ENCODE results near the gene PROX2. TPM values are rescaled to one million over a fixed set of nuclear protein-coding genes. Genes with fewer than 3 reads are reported as not detected.

PROX2 gene
- total RNA-seq, 4 donors from 2014 or later, result 0.08 TPM; not detected in 3

GRCh38 chr14:74898083-74898482, 22.1 kb upstream of the PROX2 start:
- H3K36me3 ChIP-seq, result peaks cover 27 to 100% of the 10 kb centered on the region in 2 donors

GRCh38 chr14:74897642-74898041, 21.7 kb upstream of the PROX2 start:
- Histone ChIP-seq H3K36me3 (peaks cover 30 to 100% of the 10 kb centered on the region in 2 donors), H3K9me3 (no peaks in the 10 kb centered on the region), H3K27me3 (no peaks in the 10 kb centered on the region), H3K27ac (no peak overlapping the region), H3K4me3 (no peak overlapping the region), H3K4me1 (no peaks in the 10 kb centered on the region)
- no peak for ATAC-seq
- 66% methylated on average over 4 of the region's 4 CpGs for WGBS, 2 donors (ENCODE audit: low coverage in 1 of 2)
- TF ChIP-seq POLR2A (IDR thresholded peaks at IDR 0.05) (no peak), EP300 (IDR thresholded peaks at IDR 0.05) (no peak), POLR2AphosphoS5 (IDR thresholded peaks at IDR 0.05) (no peak)

More at GRCh38 chr14:74898083-74898482, 22.1 kb upstream of the PROX2 start:
- Histone ChIP-seq H3K4me3 (no peak overlapping the region), H3K4me1 (no peaks in the 10 kb centered on the region), H3K27ac (no peak overlapping the region), H3K27me3 (no peaks in the 10 kb centered on the region), H3K9me3 (no peaks in the 10 kb centered on the region)
- 90 to 100% methylated on average over 1 to 2 of the region's 2 CpGs for WGBS, 2 donors (ENCODE audit: low coverage in 1 of 2)
- ATAC-seq, result no peak
- TF ChIP-seq EP300 (IDR thresholded peaks at IDR 0.05) (no peak), CTCF (IDR thresholded peaks at IDR 0.05) (no peak), POLR2A (IDR thresholded peaks at IDR 0.05) (no peak)

GRCh38 chr14:74896400-74896799, 20.5 kb upstream of the PROX2 start:
- no peaks in the 10 kb centered on the region for H3K4me1 ChIP-seq
- H3K36me3 ChIP-seq, result peaks cover 30 to 100% of the 10 kb centered on the region in 2 donors
- no peak overlapping the region for H3K4me3 ChIP-seq
- no peak for TF ChIP-seq EP300 (IDR thresholded peaks at IDR 0.05)
- TF ChIP-seq CTCF (IDR thresholded peaks at IDR 0.05), result no peak
- TF ChIP-seq POLR2A (IDR thresholded peaks at IDR 0.05), result no peak
- no peak for TF ChIP-seq POLR2AphosphoS5 (IDR thresholded peaks at IDR 0.05)
- H3K27ac ChIP-seq, result no peak overlapping the region
- no peaks in the 10 kb centered on the region for H3K9me3 ChIP-seq
- WGBS, 2 donors (ENCODE audit: low coverage in 1 of 2), result 87 to 96% methylated on average over 3 of the region's 3 CpGs
- no peaks in the 10 kb centered on the region for H3K27me3 ChIP-seq
- no peak for ATAC-seq

GRCh38 chr14:74893614-74894091, 17.7 kb upstream of the PROX2 start:
- ATAC-seq, result no peak
- no peak for TF ChIP-seq CTCF (IDR thresholded peaks at IDR 0.05)
- no peak for TF ChIP-seq POLR2A (IDR thresholded peaks at IDR 0.05)
- no peak for TF ChIP-seq EP300 (IDR thresholded peaks at IDR 0.05)
- TF ChIP-seq POLR2AphosphoS5 (IDR thresholded peaks at IDR 0.05), result no peak
- Histone ChIP-seq H3K27ac (no peak overlapping the region), H3K9me3 (no peaks in the 10 kb centered on the region), H3K36me3 (peaks cover 29 to 100% of the 10 kb centered on the region in 2 donors), H3K27me3 (no peaks in the 10 kb centered on the region), H3K4me3 (no peak overlapping the region), H3K4me1 (peaks cover 0 to 4% (median 0%) of the 10 kb centered on the region in 3 donors)
- WGBS, 2 donors (ENCODE audit: low coverage in 1 of 2), result 58 to 75% methylated on average over 3 to 4 of the region's 4 CpGs

GRCh38 chr14:74892745-74893144, 16.8 kb upstream of the PROX2 start:
- no peak for TF ChIP-seq CTCF (IDR thresholded peaks at IDR 0.05)
- no peak for TF ChIP-seq EP300 (IDR thresholded peaks at IDR 0.05)
- no peak for TF ChIP-seq POLR2AphosphoS5 (IDR thresholded peaks at IDR 0.05)
- no peak for TF ChIP-seq POLR2A (IDR thresholded peaks at IDR 0.05)
- peaks cover 26 to 91% of the 10 kb centered on the region in 2 donors for H3K36me3 ChIP-seq
- H3K4me3 ChIP-seq, result no peak overlapping the region
- no peak for ATAC-seq
- H3K27me3 ChIP-seq, result no peaks in the 10 kb centered on the region
- 75% methylated on average over 2 to 4 of the region's 5 CpGs for WGBS, 2 donors (ENCODE audit: low coverage in 1 of 2)
- peaks cover 0 to 13% (median 0%) of the 10 kb centered on the region in 3 donors for H3K4me1 ChIP-seq
- H3K27ac ChIP-seq, result no peak overlapping the region
- no peaks in the 10 kb centered on the region for H3K9me3 ChIP-seq
